DND-41 (cell line): Measurements from ENCODE around the gene LSS.
"Not testable (repeated sequence)": the region's sequence is repeated elsewhere in the genome, so short reads cannot be mapped to it uniquely, and the experiment has no call there.

Experiments
- ATAC-seq: fragments of 200-7000 bp; cut with Tn5 transposase; 3 replicates; pipeline ENCODE4 v1.9.1; 2021; ENCODE audit warnings: low read depth; ENCODE audit not compliant: insufficient read depth
- DNase-seq: peaks from one replicate; pipeline ENCODE4 v3.0.0-alpha.2; 2020
- H2AFZ ChIP-seq: 2 replicates; pipeline ENCODE4 v1.6.0; 2012; ENCODE audit warnings: low read depth, low read length
- H3K27ac ChIP-seq: 2 replicates; pipeline ENCODE4 v1.5.1; 2012; ENCODE audit warnings: low read length, inconsistent platforms
- H3K27me3 ChIP-seq: fragments of 200-600 bp; sonication (generic); 2 replicates; pipeline ENCODE4 v1.6.0; 2012; ENCODE audit warnings: low read length, mild to moderate bottlenecking, inconsistent platforms; ENCODE audit not compliant: insufficient read depth, poor library complexity
- H3K36me3 ChIP-seq: 2 replicates; pipeline ENCODE4 v1.5.1; 2012; ENCODE audit warnings: low read length, inconsistent platforms; ENCODE audit not compliant: insufficient read depth
- H3K4me1 ChIP-seq: 2 replicates; pipeline ENCODE4 v1.5.1; 2012; ENCODE audit warnings: mild to moderate bottlenecking, low read length; ENCODE audit not compliant: insufficient read depth
- H3K4me2 ChIP-seq: 2 replicates; pipeline ENCODE4 v1.6.0; 2012; ENCODE audit warnings: mild to moderate bottlenecking, moderate library complexity, low read length, inconsistent platforms; ENCODE audit not compliant: insufficient read depth
- H3K4me3 ChIP-seq, 2 experiments: fragments of 200-600 bp in 1 of 2; shearing (Covaris generic) in 1 of 2; 2 replicates each; pipeline ENCODE4 v1.5.1; 2012 to 2016; ENCODE audit warnings: inconsistent platforms in 2 of 2, low read length in 2 of 2, mild to moderate bottlenecking in 2 of 2, low read depth in 1 of 2, moderate library complexity in 1 of 2
- H3K79me2 ChIP-seq: 2 replicates; pipeline ENCODE4 v1.6.0; 2012; ENCODE audit warnings: low read length, inconsistent platforms; ENCODE audit not compliant: insufficient read depth
- H3K9ac ChIP-seq: 2 replicates; pipeline ENCODE4 v1.6.0; 2012; ENCODE audit warnings: low read depth, mild to moderate bottlenecking, inconsistent platforms, low read length, moderate library complexity
- H3K9me3 ChIP-seq: 2 replicates; pipeline ENCODE4 v1.5.1; 2012; ENCODE audit warnings: low read length, moderate library complexity, mild to moderate bottlenecking, inconsistent platforms; ENCODE audit not compliant: insufficient read depth, severe bottlenecking
- H4K20me1 ChIP-seq: 2 replicates; pipeline ENCODE4 v1.6.0; 2012; ENCODE audit warnings: low read length; ENCODE audit not compliant: insufficient read depth
- EZH2 ChIP-seq: IDR thresholded peaks from 3 replicates; pipeline ENCODE4 v1.6.1; 2012; ENCODE audit warnings: borderline replicate concordance, low read depth, mild to moderate bottlenecking, moderate library complexity, low read length, inconsistent platforms; ENCODE audit not compliant: severe bottlenecking
- TF ChIP-seq, protein P1 (sequence below): IDR thresholded peaks from 2 replicates; pipeline ENCODE4 v1.5.1; 2012; ENCODE audit warnings: borderline replicate concordance, low read length, moderate library complexity, mild to moderate bottlenecking; ENCODE audit not compliant: poor library complexity, severe bottlenecking; ENCODE audit errors: extremely low read depth

LSS gene

DNA sequence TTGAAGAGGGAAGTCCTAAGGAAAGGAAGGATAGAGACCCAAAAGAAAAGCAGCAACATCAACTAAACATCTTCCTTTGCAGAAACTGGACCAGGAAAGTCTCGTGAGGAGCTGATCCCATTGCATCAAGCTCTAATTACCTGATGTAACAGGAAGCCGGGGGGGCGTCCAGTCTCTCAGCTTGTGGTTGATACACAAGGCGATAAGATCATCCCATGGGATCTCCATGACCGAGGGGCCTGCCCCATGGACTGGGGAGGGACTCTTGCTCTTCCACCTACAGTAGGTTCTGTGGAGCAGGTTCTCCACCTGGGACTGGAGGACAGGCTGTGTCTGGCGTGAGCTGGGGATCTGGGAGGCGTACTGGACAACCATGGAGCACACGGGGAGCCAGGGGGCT, 14.8 kb upstream of the LSS start:
- Histone ChIP-seq H3K36me3 (peaks cover 93% of the 10 kb centered on the region), H3K27me3 (no peaks in the 10 kb centered on the region), H3K4me1 (no peaks in the 10 kb centered on the region), H4K20me1 (peaks cover 24% of the 10 kb centered on the region), H2AFZ (no peak overlapping the region), H3K4me3 (no peak overlapping the region), H3K9ac (no peak overlapping the region), H3K9me3 (no peaks in the 10 kb centered on the region), H3K27ac (no peak overlapping the region), H3K79me2 (peaks cover 2% of the 10 kb centered on the region; the same call in 1 of the 2 replicates), H3K4me2 (no peak overlapping the region)
- DNase-seq, result no peak
- ATAC-seq, result no peak
- TF ChIP-seq, protein P1, sequence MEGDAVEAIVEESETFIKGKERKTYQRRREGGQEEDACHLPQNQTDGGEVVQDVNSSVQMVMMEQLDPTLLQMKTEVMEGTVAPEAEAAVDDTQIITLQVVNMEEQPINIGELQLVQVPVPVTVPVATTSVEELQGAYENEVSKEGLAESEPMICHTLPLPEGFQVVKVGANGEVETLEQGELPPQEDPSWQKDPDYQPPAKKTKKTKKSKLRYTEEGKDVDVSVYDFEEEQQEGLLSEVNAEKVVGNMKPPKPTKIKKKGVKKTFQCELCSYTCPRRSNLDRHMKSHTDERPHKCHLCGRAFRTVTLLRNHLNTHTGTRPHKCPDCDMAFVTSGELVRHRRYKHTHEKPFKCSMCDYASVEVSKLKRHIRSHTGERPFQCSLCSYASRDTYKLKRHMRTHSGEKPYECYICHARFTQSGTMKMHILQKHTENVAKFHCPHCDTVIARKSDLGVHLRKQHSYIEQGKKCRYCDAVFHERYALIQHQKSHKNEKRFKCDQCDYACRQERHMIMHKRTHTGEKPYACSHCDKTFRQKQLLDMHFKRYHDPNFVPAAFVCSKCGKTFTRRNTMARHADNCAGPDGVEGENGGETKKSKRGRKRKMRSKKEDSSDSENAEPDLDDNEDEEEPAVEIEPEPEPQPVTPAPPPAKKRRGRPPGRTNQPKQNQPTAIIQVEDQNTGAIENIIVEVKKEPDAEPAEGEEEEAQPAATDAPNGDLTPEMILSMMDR, result no peak
- TF ChIP-seq EZH2, result no peak

DNA sequence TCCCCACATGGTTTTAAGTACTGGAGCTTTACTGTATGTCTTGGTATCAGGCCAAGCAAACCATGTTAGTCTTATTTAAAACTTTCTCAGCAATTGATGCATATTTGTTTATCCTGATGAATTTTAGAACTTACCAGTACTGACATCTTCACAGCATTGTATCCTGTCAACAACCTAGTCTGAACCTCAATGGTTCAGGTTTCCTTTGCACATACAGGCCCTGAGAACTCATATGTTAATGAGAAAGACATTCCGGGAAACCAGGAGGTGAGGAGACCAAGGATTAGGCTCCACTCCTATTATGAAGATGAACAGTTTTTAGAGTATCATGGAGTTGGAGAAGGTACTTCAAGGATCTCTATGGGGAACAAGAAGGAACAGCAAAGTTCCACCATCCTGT, 13.0 kb upstream of the LSS start:
- not testable (repeated sequence) for H3K4me2 ChIP-seq, H3K27ac ChIP-seq, H3K4me1 ChIP-seq, DNase-seq, H3K79me2 ChIP-seq, H3K27me3 ChIP-seq, H2AFZ ChIP-seq, H3K9me3 ChIP-seq, ATAC-seq, H3K4me3 ChIP-seq, H3K9ac ChIP-seq
- H4K20me1 ChIP-seq, result peaks cover 20% of the 10 kb centered on the region
- H3K36me3 ChIP-seq, result peaks cover 82% of the 10 kb centered on the region

DNA sequence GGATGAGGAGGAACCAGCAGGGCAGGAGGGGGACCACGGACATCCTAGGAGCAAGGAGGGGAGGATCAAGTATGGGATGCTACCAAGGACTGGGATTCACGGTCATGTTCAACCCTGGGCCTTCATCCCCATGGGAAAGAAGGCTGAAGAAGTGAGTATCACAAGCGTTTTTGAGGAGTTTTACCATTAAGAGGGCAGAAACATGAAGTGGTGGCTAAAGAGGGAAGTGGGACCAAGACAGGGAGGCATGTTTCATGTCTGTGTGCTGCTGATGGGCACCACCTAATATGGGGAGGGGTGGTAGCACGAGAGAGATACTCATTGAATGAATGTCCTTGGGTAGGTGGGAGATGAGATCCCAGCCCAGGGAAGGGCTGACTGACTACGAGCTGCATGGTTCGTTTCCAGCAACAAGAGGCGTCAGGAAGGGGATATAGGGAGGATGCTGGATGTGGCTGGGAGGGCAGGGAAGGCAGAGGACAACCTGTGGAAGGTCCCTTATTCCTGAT, 11.3 kb upstream of the LSS start:
- ATAC-seq, result no peak
- H3K36me3 ChIP-seq, result peaks cover 83% of the 10 kb centered on the region

DNA sequence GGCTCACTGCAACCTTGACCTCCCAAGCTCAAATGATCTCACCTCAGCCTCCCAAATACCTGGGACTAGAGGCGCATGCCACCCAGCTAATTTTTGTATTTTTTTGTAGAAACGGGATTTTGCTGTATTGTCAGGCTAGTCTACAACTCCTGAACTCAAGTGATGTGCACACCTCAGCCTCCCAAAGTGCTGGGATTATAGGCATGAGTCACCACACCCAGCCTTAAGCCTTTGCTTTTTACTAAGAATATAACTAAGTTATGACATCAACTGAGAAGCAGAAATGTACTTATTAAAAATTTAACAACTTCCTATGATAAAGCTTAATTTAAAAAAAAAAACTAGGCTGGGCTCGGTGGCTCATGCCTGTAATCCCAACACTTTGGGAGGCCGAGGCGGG, 8.9 kb upstream of the LSS start:
- no peak for DNase-seq
- Histone ChIP-seq H3K79me2 (peaks cover 2% of the 10 kb centered on the region; the same call in 1 of the 2 replicates), H3K27ac (no peak overlapping the region), H3K4me2 (no peak overlapping the region), H3K4me1 (no peaks in the 10 kb centered on the region), H4K20me1 (peaks cover 7% of the 10 kb centered on the region; the same call in 1 of the 2 replicates), H3K4me3 (no peak overlapping the region), H3K27me3 (no peaks in the 10 kb centered on the region), H3K9ac (no peak overlapping the region), H3K36me3 (peaks cover 73% of the 10 kb centered on the region), H3K9me3 (no peaks in the 10 kb centered on the region), H2AFZ (no peak overlapping the region)
- TF ChIP-seq, protein P1, result no peak
- no peak for TF ChIP-seq EZH2
- ATAC-seq, result no peak

More for the DNA sequence above, 11.3 kb upstream of the LSS start:
- no peak overlapping the region for H3K4me3 ChIP-seq
- no peaks in the 10 kb centered on the region for H3K9me3 ChIP-seq
- H3K27ac ChIP-seq, result no peak overlapping the region
- H3K9ac ChIP-seq, result no peak overlapping the region
- peaks cover 2% of the 10 kb centered on the region; the same call in 1 of the 2 replicates for H3K79me2 ChIP-seq
- H3K4me2 ChIP-seq, result no peak overlapping the region
- H4K20me1 ChIP-seq, result peaks cover 12% of the 10 kb centered on the region
- no peak overlapping the region for H2AFZ ChIP-seq
- TF ChIP-seq EZH2, result no peak
- TF ChIP-seq, protein P1, result no peak
- H3K27me3 ChIP-seq, result no peaks in the 10 kb centered on the region
- H3K4me1 ChIP-seq, result no peaks in the 10 kb centered on the region
- DNase-seq, result no peak
